NCI-H1930 (cell line): ENCODE results near the gene UGCG.
"Not testable (repeated sequence)": the region's sequence is repeated elsewhere in the genome, so short reads cannot be mapped to it uniquely, and the experiment has no call there.

Experiments
- DNase-seq, 2 experiments: peaks; one replicate each; lab custom pipeline; 2025; lab: John Stamatoyannopoulos, UW

The UGCG gene

GRCh38 chr9:111890867-111891266 lies 5.7 kb upstream of the UGCG start:
- not testable (repeated sequence) for DNase-seq

GRCh38 chr9:111891910-111892499 lies 4.6 kb upstream of the UGCG start:
- DNase-seq, result no peak

- peak in 1 of 2 experiments; percentile 26 for DNase-seq
These were observed 457 bp downstream of the UGCG start for GRCh38 chr9:111896942-111897600.

GRCh38 chr9:111897601-111898137 lies 1.1 kb downstream of the UGCG start:
- DNase-seq, result no peak

GRCh38 chr9:111898331-111899096 lies 1.9 kb downstream of the UGCG start:
- DNase-seq, result no peak

- no peak for DNase-seq
These were observed 3.7 kb downstream of the UGCG start for GRCh38 chr9:111900151-111900857.

GRCh38 chr9:111900858-111901612 lies 4.4 kb downstream of the UGCG start:
- no peak for DNase-seq

GRCh38 chr9:111902391-111903139 lies 6.0 kb downstream of the UGCG start:
- DNase-seq, result no peak

- not testable (repeated sequence) for DNase-seq
These were observed 6.9 kb downstream of the UGCG start for GRCh38 chr9:111903535-111903934.

GRCh38 chr9:111904026-111904425 lies 7.4 kb downstream of the UGCG start:
- no peak for DNase-seq

GRCh38 chr9:111904891-111905291 lies 8.3 kb downstream of the UGCG start:
- no peak for DNase-seq

- DNase-seq, result no peak
These were observed 10.5 kb downstream of the UGCG start for GRCh38 chr9:111907147-111907546.

GRCh38 chr9:111909444-111909843 lies 12.8 kb downstream of the UGCG start:
- DNase-seq, result no peak

GRCh38 chr9:111910428-111910827 lies 13.8 kb downstream of the UGCG start:
- DNase-seq, result no peak

- DNase-seq, result no peak
These were observed 16.5 kb downstream of the UGCG start for GRCh38 chr9:111913159-111913558.

- no peak for DNase-seq
These were observed 18.3 kb downstream of the UGCG start for GRCh38 chr9:111914749-111915424.

GRCh38 chr9:111915425-111915758 lies 18.8 kb downstream of the UGCG start:
- DNase-seq, result no peak

- no peak for DNase-seq
These were observed 19.6 kb downstream of the UGCG start for GRCh38 chr9:111916234-111916645.

- DNase-seq, result no peak
These were observed 20.6 kb downstream of the UGCG start for GRCh38 chr9:111917201-111917600.

- no peak for DNase-seq
These were observed 21.4 kb downstream of the UGCG start for GRCh38 chr9:111917980-111918379.
